Measurements from ENCODE around the gene FYN. TPM values are rescaled to one million over a fixed set of nuclear protein-coding genes. Genes with fewer than 3 reads are reported as not detected.

FYN gene
- total and polyA plus RNA-seq, 2 of the 8 experiments (the other 6 are each of a cell fraction or from before 2014, with no cell fraction given): 46.8 to 97.2 TPM

GRCh38 chr6:111610548-111611172 is 262.6 kb downstream of the FYN start (continued):
- no peak for TF ChIP-seq CHD1 (IDR thresholded peaks at IDR 0.05; ENCODE audit: low read depth, low read length)
- no peak for TF ChIP-seq SP4 (IDR thresholded peaks at IDR 0.05; ENCODE audit: low read length)
- TF ChIP-seq SRF (IDR thresholded peaks at IDR 0.05; ENCODE audit: low read depth, low read length): no peak
- TF ChIP-seq PHF8 (conservative IDR thresholded peaks at IDR 0.05; ENCODE audit: low read depth, low read length): no peak

Other genes with a start within 250 kb of the FYN start
- gene CCN6, start 180.7 kb upstream of the FYN start, total RNA-seq (2021; fragmentation: NEBNext Ultra II Directional; extraction: Animal tissue kit (Norgen Biotek cat#: 25700)): not detected in 2 replicates
- gene CCN6, start 180.7 kb upstream of the FYN start, polyA plus RNA-seq (2011; rRNA removed): not detected in 2 replicates
- 14.8 and 15.9 TPM in 2 replicates for gene TUBE1, start 214.0 kb upstream of the FYN start, total RNA-seq (2021; fragmentation: NEBNext Ultra II Directional; extraction: Animal tissue kit (Norgen Biotek cat#: 25700))
- gene TUBE1, start 214.0 kb upstream of the FYN start, polyA plus RNA-seq (2011; rRNA removed): 5.5 and 8.0 TPM in 2 replicates
- 10.0 and 10.5 TPM in 2 replicates for gene FAM229B, start 214.1 kb upstream of the FYN start, total RNA-seq (2021; fragmentation: NEBNext Ultra II Directional; extraction: Animal tissue kit (Norgen Biotek cat#: 25700))
- gene FAM229B, start 214.1 kb upstream of the FYN start, polyA plus RNA-seq (2011; rRNA removed): 5.8 and 10.4 TPM in 2 replicates